Esophagus squamous epithelium (tissue), 4 donors: ENCODE measurements around the gene TMEM72.

Experiments used
- CTCF ChIP-seq, 6 experiments: fragments of 450-650 bp in 4 of 6; fragments of 200-600 bp in 2 of 6; sonication (generic) in 2 of 6; IDR thresholded peaks; one replicate each; pipeline ENCODE4 v1.5.1; 2016 to 2019; ENCODE audit warnings: antibody characterized with exemption in 6 of 6, mild to moderate bottlenecking in 4 of 6, moderate library complexity in 4 of 6
- POLR2A ChIP-seq, 4 donors: fragments of 450-650 bp; IDR thresholded peaks; one replicate each; pipeline ENCODE4 v1.6.1; 2017; ENCODE audit warnings: antibody characterized with exemption in 4 of 4, mild to moderate bottlenecking in 4 of 4, moderate library complexity in 3 of 4

- TF ChIP-seq CTCF (IDR thresholded peaks at IDR 0.05) = no peak
- no peak for TF ChIP-seq POLR2A (IDR thresholded peaks at IDR 0.05)
These were observed 25.4 kb upstream of the TMEM72 start for GRCh38 chr10:44885710-44886109.
